Astrocyte of the spinal cord (primary cell): ENCODE measurements around the gene ELOVL3.
A peak's percentile ranks its signal among the peaks of the same experiment; 100 is the strongest.

ENCODE experiments used
- DNase-seq: peaks from one replicate; pipeline ENCODE4 v3.0.0; 2011; ENCODE audit warnings: low read depth, low spot score
- H3K4me3 ChIP-seq: 2 replicates; pipeline ENCODE4 v1.5.1; 2011; ENCODE audit warnings: low read depth, mild to moderate bottlenecking, low read length, moderate library complexity
- in situ Hi-C: cut with HindIII; loops from 2 replicates; pipeline ENCODE4 v1.10.0; 2017; ENCODE audit warnings: low sequenced_read_pairs
- TF ChIP-seq, protein P1 (sequence below): IDR thresholded peaks from 2 replicates; pipeline ENCODE4 v1.5.1; 2012; ENCODE audit warnings: low read depth, mild to moderate bottlenecking, low read length, inconsistent platforms

The ELOVL3 gene

DNA sequence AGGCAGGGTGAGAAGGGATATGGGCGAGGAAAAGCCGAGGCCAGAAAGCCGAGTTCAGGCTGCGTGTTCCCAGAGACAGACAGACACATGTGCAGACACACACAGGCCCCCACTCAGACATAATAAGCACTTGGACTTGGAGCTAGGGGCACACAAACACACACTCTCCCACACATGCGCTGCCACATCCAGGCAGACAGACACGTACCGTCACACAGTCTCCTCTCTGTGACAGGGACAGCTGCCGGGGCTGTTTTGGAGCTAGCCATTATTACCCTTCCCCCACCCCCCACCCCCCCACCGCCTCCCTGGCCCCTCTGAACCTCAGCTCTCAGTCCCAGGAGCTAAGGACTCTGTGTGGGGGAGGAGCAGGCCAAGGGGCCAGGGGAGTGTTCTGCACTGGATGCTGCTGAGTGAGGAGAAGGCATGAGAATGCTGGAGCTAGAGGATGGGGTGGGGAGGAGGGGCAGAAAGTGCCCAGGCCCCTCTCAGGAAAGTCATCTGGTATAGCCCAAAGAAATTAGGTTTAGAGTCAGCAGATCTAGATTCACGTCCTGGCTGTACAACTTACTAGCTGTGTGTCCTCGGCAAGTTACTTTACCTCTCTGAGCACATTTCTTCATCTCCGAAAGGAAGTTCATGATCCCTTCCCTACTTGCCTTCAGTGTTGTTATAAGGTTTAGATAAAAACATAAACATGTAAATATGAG, 8.9 kb downstream of the ELOVL3 start:
- in situ Hi-C loops = no loop called here
- TF ChIP-seq, protein P1, sequence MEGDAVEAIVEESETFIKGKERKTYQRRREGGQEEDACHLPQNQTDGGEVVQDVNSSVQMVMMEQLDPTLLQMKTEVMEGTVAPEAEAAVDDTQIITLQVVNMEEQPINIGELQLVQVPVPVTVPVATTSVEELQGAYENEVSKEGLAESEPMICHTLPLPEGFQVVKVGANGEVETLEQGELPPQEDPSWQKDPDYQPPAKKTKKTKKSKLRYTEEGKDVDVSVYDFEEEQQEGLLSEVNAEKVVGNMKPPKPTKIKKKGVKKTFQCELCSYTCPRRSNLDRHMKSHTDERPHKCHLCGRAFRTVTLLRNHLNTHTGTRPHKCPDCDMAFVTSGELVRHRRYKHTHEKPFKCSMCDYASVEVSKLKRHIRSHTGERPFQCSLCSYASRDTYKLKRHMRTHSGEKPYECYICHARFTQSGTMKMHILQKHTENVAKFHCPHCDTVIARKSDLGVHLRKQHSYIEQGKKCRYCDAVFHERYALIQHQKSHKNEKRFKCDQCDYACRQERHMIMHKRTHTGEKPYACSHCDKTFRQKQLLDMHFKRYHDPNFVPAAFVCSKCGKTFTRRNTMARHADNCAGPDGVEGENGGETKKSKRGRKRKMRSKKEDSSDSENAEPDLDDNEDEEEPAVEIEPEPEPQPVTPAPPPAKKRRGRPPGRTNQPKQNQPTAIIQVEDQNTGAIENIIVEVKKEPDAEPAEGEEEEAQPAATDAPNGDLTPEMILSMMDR = no peak
- no peak overlapping the region for H3K4me3 ChIP-seq
- no peak for DNase-seq

- TF ChIP-seq, protein P1 = no peak
- in situ Hi-C loops = no loop called here
- no peak overlapping the region for H3K4me3 ChIP-seq
- no peak for DNase-seq
Observed at GRCh38 chr10:102235598-102235920, 9.5 kb downstream of the ELOVL3 start.

DNA sequence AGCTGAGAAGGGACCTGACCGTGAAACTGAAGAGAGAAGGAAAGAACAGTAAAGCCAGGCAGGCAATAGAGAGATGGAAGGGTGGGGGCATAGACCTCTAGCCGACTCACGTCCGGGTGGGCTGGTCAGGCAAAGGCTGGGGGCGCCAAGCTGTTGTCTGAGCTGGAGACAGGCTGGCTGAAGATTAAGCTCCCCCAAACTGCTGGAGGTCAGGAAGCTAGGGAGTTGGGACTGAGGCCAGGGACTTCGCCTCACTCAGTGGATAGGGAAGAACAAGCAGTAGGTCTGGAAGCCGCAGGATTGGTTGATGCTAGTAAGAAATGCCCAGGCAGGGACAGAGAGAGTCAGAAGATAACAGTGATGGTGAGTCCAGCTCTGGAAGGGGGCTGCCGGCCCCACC, 9.9 kb downstream of the ELOVL3 start:
- H3K4me3 ChIP-seq = no peak overlapping the region
- DNase-seq = no peak
- TF ChIP-seq, protein P1 = no peak
- in situ Hi-C loops = no loop called here

GRCh38 chr10:102237711-102238252, 11.7 kb downstream of the ELOVL3 start:
- TF ChIP-seq, protein P1 = no peak
- H3K4me3 ChIP-seq = no peak overlapping the region
- no peak for DNase-seq
- in situ Hi-C loops = no loop called here

DNA sequence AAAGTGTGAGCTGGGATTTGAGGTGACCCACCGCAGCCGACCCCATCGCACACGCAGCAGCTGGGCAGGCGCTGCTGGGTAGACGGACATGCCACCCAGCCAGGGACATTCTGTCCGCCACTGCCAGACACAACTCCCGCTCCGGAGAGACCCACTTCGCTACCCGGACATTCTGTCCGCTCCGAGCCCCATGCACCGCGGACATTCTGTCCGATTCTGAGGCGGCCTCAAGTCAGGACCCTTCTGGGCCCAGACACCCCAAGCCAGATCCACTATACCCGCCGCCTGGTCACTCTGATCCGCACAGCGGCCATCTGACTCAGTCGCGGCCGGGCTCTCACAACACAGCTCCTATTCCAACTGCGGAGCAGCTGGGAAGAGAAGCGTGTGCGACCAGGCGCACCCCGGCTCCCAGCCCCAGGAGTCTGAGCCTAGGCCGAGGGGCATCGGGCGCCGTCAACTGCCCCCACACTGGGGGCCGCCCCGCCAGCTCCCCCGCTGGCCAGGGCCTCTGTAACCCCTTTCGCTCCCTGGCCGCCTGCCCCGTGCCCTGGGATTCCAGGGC, 14.4 kb downstream of the ELOVL3 start:
- TF ChIP-seq, protein P1 = no peak
- in situ Hi-C loops = no loop called here
- no peak for DNase-seq
- H3K4me3 ChIP-seq = peak overlapping the region; percentile 62

GRCh38 chr10:102241032-102241443, 14.9 kb downstream of the ELOVL3 start:
- TF ChIP-seq, protein P1 = no peak
- peak overlapping the region; percentile 62 for H3K4me3 ChIP-seq
- no peak for DNase-seq
- in situ Hi-C loops = no loop called here
